Measurements from ENCODE around the gene IL12B.
"Not testable (repeated sequence)": the region's sequence is repeated elsewhere in the genome, so short reads cannot be mapped to it uniquely, and the experiment has no call there.

Gene IL12B

DNA sequence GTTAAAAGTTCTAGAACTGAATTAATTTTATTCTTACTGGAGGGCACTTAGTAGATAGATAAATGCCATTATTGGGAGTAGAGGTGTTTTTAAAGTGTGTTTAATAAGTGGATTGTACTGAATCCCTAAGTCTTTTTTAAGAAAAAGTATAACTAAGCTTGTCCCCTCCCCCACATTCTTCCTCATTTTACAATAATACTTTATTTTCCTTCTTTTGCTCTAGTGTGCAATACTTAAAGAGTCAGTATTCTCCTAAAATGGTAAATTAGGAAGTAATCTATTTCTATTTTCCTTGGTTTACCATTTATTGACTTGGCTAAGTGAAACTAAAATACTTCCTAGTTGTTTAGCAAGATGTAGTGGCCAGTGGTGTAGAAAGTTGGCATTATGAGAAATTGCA, 55.6 kb downstream of the IL12B start:
- H3K4me1 Mint-ChIP-seq, result no peaks in the 10 kb centered on the region
- H3K27me3 Mint-ChIP-seq, result no peaks in the 10 kb centered on the region
- no peak overlapping the region for H3K27ac Mint-ChIP-seq
- H3K9me3 Mint-ChIP-seq, result no peaks in the 10 kb centered on the region
- no peak overlapping the region for H3K4me3 Mint-ChIP-seq
- no peak for ATAC-seq
- peaks cover 48% of the 10 kb centered on the region for H3K36me3 Mint-ChIP-seq

DNA sequence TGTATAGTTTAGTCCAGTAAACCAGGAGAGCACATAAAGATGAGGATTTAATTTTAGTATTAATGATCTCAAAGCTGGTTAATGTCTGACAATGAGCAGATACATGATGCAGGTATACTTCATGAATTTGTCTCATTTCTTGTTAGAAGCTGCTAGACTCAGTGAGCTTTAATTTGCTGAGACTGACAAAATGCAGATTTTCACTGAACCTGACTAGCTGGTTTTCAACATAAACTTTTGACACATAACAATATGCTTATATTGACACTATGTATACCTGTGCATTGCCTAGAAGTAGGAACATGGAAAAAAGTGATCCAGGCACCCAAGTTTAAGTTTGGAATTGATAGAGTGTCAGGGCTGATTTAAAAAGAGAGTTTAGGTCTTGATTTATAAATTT, 56.4 kb downstream of the IL12B start:
- H3K27me3 Mint-ChIP-seq, result no peaks in the 10 kb centered on the region
- ATAC-seq, result no peak
- no peaks in the 10 kb centered on the region for H3K9me3 Mint-ChIP-seq
- peaks cover 46% of the 10 kb centered on the region for H3K36me3 Mint-ChIP-seq
- no peaks in the 10 kb centered on the region for H3K4me1 Mint-ChIP-seq
- H3K27ac Mint-ChIP-seq, result no peak overlapping the region
- no peak overlapping the region for H3K4me3 Mint-ChIP-seq

DNA sequence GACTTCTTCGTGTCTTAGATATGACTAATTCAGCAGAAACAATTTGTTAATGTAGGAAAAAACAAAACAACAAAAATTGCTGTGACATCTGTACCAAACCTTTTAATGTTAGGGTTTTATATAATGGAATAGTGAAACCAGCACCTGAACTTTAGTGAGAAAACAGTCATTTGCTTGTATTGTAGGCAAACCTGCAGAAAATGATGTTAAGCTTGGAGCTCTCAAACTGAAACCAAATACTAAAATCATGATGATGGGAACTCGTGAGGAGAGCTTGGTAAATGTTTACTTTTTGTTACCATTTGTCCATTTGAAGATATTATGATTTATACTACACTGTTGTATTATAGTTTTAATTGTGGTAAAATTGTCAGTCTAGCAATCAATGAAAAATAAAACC, 60.6 kb downstream of the IL12B start:
- Mint-ChIP-seq H3K36me3 (peaks cover 48% of the 10 kb centered on the region), H3K27ac (no peak overlapping the region), H3K4me3 (no peak overlapping the region), H3K27me3 (no peaks in the 10 kb centered on the region), H3K4me1 (peaks cover 8% of the 10 kb centered on the region), H3K9me3 (no peaks in the 10 kb centered on the region)
- ATAC-seq, result no peak

DNA sequence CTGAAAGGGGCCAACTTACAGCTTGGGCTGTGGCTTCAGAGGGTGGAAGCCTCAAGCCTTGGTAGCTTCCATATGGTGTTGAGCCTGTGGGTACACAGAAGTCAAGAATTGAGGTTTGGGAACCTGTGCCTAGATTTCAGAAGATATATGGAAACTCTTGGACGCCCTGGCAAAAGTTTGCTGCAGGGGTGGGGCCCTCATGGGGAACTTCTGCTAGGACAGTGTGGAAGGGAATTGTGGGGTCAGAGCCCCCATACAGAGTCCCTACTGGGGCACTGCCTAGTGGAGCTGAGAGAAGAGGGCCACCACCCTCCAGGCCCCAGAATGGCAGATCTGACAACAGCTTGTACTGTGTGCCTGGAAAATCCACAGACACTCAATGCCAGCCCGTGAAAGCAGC, 63.5 kb downstream of the IL12B start:
- not testable (repeated sequence) for H3K9me3 Mint-ChIP-seq, H3K27ac Mint-ChIP-seq, ATAC-seq, H3K27me3 Mint-ChIP-seq, H3K4me3 Mint-ChIP-seq
- peaks cover 25% of the 10 kb centered on the region for H3K4me1 Mint-ChIP-seq
- H3K36me3 Mint-ChIP-seq, result peaks cover 39% of the 10 kb centered on the region

All from stimulated activated memory B cell treated with anti-CD40 and anti-IgM and Interleukin-4, amounts not matched to agents 10 μg/mL and 1 μg/mL and 100 μg/mL, for 72 hours (primary cell).